BE2C (cell line): ENCODE results near the gene HPCAL1.

Experiments used
- DNase-seq: peaks from one replicate; pipeline ENCODE4 v3.0.0-alpha.2; 2020
- H3K27me3 ChIP-seq: fragments of 250-450 bp; sonication (Bioruptor Pico); 2 replicates; pipeline ENCODE4 v1.5.1; 2020; ENCODE audit warnings: mild to moderate bottlenecking
- H3K36me3 ChIP-seq: fragments of 250-450 bp; sonication (Bioruptor Pico); 2 replicates; pipeline ENCODE4 v1.5.1; 2020; ENCODE audit warnings: mild to moderate bottlenecking
- H3K4me1 ChIP-seq: fragments of 250-450 bp; sonication (Bioruptor Pico); 2 replicates; pipeline ENCODE4 v1.5.1; 2020
- H3K4me3 ChIP-seq: 2 replicates; pipeline ENCODE4 v1.5.1; 2011; ENCODE audit warnings: low read depth, low read length
- H3K9me3 ChIP-seq: fragments of 250-450 bp; sonication (Bioruptor Pico); 2 replicates; pipeline ENCODE4 v1.5.1; 2020
- CTCF ChIP-seq: IDR thresholded peaks from 2 replicates; pipeline ENCODE4 v1.5.1; 2012; ENCODE audit warnings: mild to moderate bottlenecking, low read depth, low read length

Gene HPCAL1

GRCh38 chr2:10347562-10347948 lies 44.9 kb downstream of the HPCAL1 start:
- TF ChIP-seq CTCF: no peak
- peaks cover 35% of the 10 kb centered on the region for H3K4me1 ChIP-seq

GRCh38 chr2:10348891-10349290 lies 46.2 kb downstream of the HPCAL1 start:
- Histone ChIP-seq H3K27me3 (no peaks in the 10 kb centered on the region), H3K4me1 (peaks cover 39% of the 10 kb centered on the region), H3K9me3 (no peaks in the 10 kb centered on the region), H3K4me3 (no peak overlapping the region), H3K36me3 (peaks cover 1% of the 10 kb centered on the region)
- no peak for TF ChIP-seq CTCF
- DNase-seq: no peak

More at GRCh38 chr2:10347562-10347948, 44.9 kb downstream of the HPCAL1 start:
- H3K36me3 ChIP-seq: no peaks in the 10 kb centered on the region
- no peaks in the 10 kb centered on the region for H3K27me3 ChIP-seq
- no peak overlapping the region for H3K4me3 ChIP-seq
- H3K9me3 ChIP-seq: no peaks in the 10 kb centered on the region
- no peak for DNase-seq

- Histone ChIP-seq H3K9me3 (no peaks in the 10 kb centered on the region), H3K4me1 (peaks cover 34% of the 10 kb centered on the region), H3K27me3 (no peaks in the 10 kb centered on the region), H3K36me3 (peaks cover 6% of the 10 kb centered on the region), H3K4me3 (no peak overlapping the region)
- no peak for TF ChIP-seq CTCF
- no peak for DNase-seq
These were observed 48.1 kb downstream of the HPCAL1 start for GRCh38 chr2:10350761-10351160.

- no peaks in the 10 kb centered on the region for H3K9me3 ChIP-seq
- no peak overlapping the region for H3K4me3 ChIP-seq
- H3K36me3 ChIP-seq: peaks cover 9% of the 10 kb centered on the region
- DNase-seq: peak; percentile 69
- no peak for TF ChIP-seq CTCF
- no peaks in the 10 kb centered on the region for H3K27me3 ChIP-seq
- H3K4me1 ChIP-seq: peaks cover 39% of the 10 kb centered on the region
These were observed 49.7 kb downstream of the HPCAL1 start for GRCh38 chr2:10352361-10352760.

- peaks cover 37% of the 10 kb centered on the region for H3K4me1 ChIP-seq
- no peaks in the 10 kb centered on the region for H3K9me3 ChIP-seq
- H3K4me3 ChIP-seq: no peak overlapping the region
- no peak for DNase-seq
- no peaks in the 10 kb centered on the region for H3K27me3 ChIP-seq
- TF ChIP-seq CTCF: no peak
- H3K36me3 ChIP-seq: peaks cover 9% of the 10 kb centered on the region
These were observed 50.3 kb downstream of the HPCAL1 start for GRCh38 chr2:10352972-10353371.

GRCh38 chr2:10353931-10354330 lies 51.2 kb downstream of the HPCAL1 start:
- Histone ChIP-seq H3K36me3 (peaks cover 17% of the 10 kb centered on the region), H3K4me3 (no peak overlapping the region), H3K9me3 (no peaks in the 10 kb centered on the region), H3K27me3 (no peaks in the 10 kb centered on the region), H3K4me1 (peaks cover 44% of the 10 kb centered on the region)
- TF ChIP-seq CTCF: no peak
- DNase-seq: no peak
